Neural progenitor cell (in vitro differentiated cells): Measurements from ENCODE around the gene PLIN3. TPM values are rescaled to one million over a fixed set of nuclear protein-coding genes. Genes with fewer than 3 reads are reported as not detected.
"Not testable (repeated sequence)": the region's sequence is repeated elsewhere in the genome, so short reads cannot be mapped to it uniquely, and the experiment has no call there.

Experiments
- DNase-seq: peaks from one replicate; pipeline ENCODE4 v3.0.0-alpha.2; 2016; ENCODE audit warnings: low spot score
- H2AFZ ChIP-seq: fragments of 200-600 bp; sonication (generic); replicated peaks from 2 replicates; pipeline ENCODE4 v1.6.1; 2016; ENCODE audit warnings: antibody characterized with exemption
- H3F3A ChIP-seq: fragments of 200-600 bp; sonication (generic); 2 replicates; pipeline ENCODE4 v1.6.1; 2016; ENCODE audit warnings: antibody characterized with exemption, low read depth
- H3K27ac ChIP-seq: fragments of 200-600 bp; sonication (generic); 2 replicates; pipeline ENCODE4 v1.5.1; 2016; ENCODE audit warnings: mild to moderate bottlenecking
- H3K27me3 ChIP-seq: fragments of 200-600 bp; sonication (generic); 2 replicates; pipeline ENCODE4 v1.6.1; 2016; ENCODE audit warnings: mild to moderate bottlenecking, moderate library complexity
- H3K36me3 ChIP-seq: fragments of 200-600 bp; sonication (generic); 2 replicates; pipeline ENCODE4 v1.5.1; 2016
- H3K4me1 ChIP-seq: fragments of 200-600 bp; sonication (generic); 2 replicates; pipeline ENCODE4 v1.6.1; 2016; ENCODE audit warnings: mixed run types
- H3K4me2 ChIP-seq: fragments of 200-600 bp; sonication (generic); 2 replicates; pipeline ENCODE4 v1.6.1; 2016
- H3K4me3 ChIP-seq: fragments of 200-600 bp; sonication (generic); 2 replicates; pipeline ENCODE4 v1.5.1; 2016
- H3K79me2 ChIP-seq: fragments of 200-600 bp; sonication (generic); 2 replicates; pipeline ENCODE4 v1.6.1; 2016; ENCODE audit warnings: low read depth
- H3K9ac ChIP-seq: fragments of 200-600 bp; sonication (generic); 2 replicates; pipeline ENCODE4 v1.6.1; 2016
- H3K9me3 ChIP-seq: fragments of 200-600 bp; sonication (generic); 2 replicates; pipeline ENCODE4 v1.5.1; 2016; ENCODE audit warnings: low read depth
- H4K20me1 ChIP-seq: fragments of 200-600 bp; sonication (generic); 2 replicates; pipeline ENCODE4 v1.6.1; 2016; ENCODE audit warnings: low read depth
- H3K27ac Mint-ChIP-seq: 3 replicates; pipeline ENCODE4 v1.8.0; 2021; ENCODE audit warnings: mixed read lengths
- H3K27me3 Mint-ChIP-seq: 2 replicates; pipeline ENCODE4 v1.8.0; 2022; ENCODE audit warnings: low read depth, mild to moderate bottlenecking, inconsistent platforms, moderate library complexity, mixed read lengths; ENCODE audit not compliant: insufficient read depth
- H3K36me3 Mint-ChIP-seq: 3 replicates; pipeline ENCODE4 v1.8.0; 2021; ENCODE audit warnings: mixed read lengths
- H3K4me1 Mint-ChIP-seq: 3 replicates; pipeline ENCODE4 v1.8.0; 2021; ENCODE audit warnings: mixed read lengths
- H3K4me3 Mint-ChIP-seq: 3 replicates; pipeline ENCODE4 v1.8.0; 2021; ENCODE audit warnings: mild to moderate bottlenecking, moderate library complexity, mixed read lengths
- H3K9me3 Mint-ChIP-seq: 3 replicates; pipeline ENCODE4 v1.8.0; 2020; ENCODE audit warnings: mixed read lengths
- CTCF ChIP-seq: fragments of 200-600 bp; sonication (generic); IDR thresholded peaks from 2 replicates; pipeline ENCODE4 v1.5.1; 2017; ENCODE audit warnings: antibody characterized with exemption, mild to moderate bottlenecking
- EZH2 ChIP-seq: fragments of 200-600 bp; sonication (generic); IDR thresholded peaks from 2 replicates; pipeline ENCODE4 v1.6.1; 2017; ENCODE audit warnings: antibody characterized with exemption, mild to moderate bottlenecking, moderate library complexity
- EZH2phosphoT487 ChIP-seq: fragments of 200-600 bp; sonication (generic); IDR thresholded peaks from 2 replicates; pipeline ENCODE4 v1.6.1; 2017; ENCODE audit warnings: antibody characterized with exemption
- total RNA-seq: library from RNA; depleted of rRNA; stranded (reverse); fragments of >200 nt; gene quantifications from 2 replicates; pipeline ENCODE4 v1.2.3, GENCODE V29; 2015; ENCODE audit warnings: low replicate concordance

PLIN3 gene
- total RNA-seq, 1 donor from 2014 or later, result 49.7 TPM

GRCh38 chr19:4829001-4829712, 38.3 kb downstream of the PLIN3 start:
- Histone ChIP-seq H3K4me3 (no peak overlapping the region), H3F3A (no peaks in the 10 kb centered on the region), H3K4me1 (no peaks in the 10 kb centered on the region), H3K9ac (no peak overlapping the region), H3K9me3 (no peaks in the 10 kb centered on the region), H2AFZ (no peak overlapping the region), H3K27ac (no peak overlapping the region), H4K20me1 (no peaks in the 10 kb centered on the region), H3K4me2 (no peak overlapping the region), H3K36me3 (no peaks in the 10 kb centered on the region), H3K27me3 (peaks cover 28% of the 10 kb centered on the region), H3K79me2 (no peaks in the 10 kb centered on the region)
- TF ChIP-seq EZH2phosphoT487 (no peak), CTCF (no peak)
- Mint-ChIP-seq H3K4me3 (peak overlapping the region; percentile 30), H3K36me3 (no peaks in the 10 kb centered on the region), H3K9me3 (peaks cover 5% of the 10 kb centered on the region), H3K27me3 (peaks cover 22% of the 10 kb centered on the region), H3K27ac (no peak overlapping the region), H3K4me1 (no peaks in the 10 kb centered on the region)
- no peak for DNase-seq

GRCh38 chr19:4823577-4823976, 43.9 kb downstream of the PLIN3 start:
- no peak overlapping the region for H3K27ac Mint-ChIP-seq
- no peaks in the 10 kb centered on the region for H3K27me3 ChIP-seq
- H3K27me3 Mint-ChIP-seq, result peaks cover 3% of the 10 kb centered on the region

GRCh38 chr19:4822354-4822753, 45.1 kb downstream of the PLIN3 start:
- H2AFZ ChIP-seq, H3F3A ChIP-seq, H4K20me1 ChIP-seq, H3K9ac ChIP-seq, H3K27me3 ChIP-seq, H3K79me2 ChIP-seq, H3K27ac ChIP-seq, H3K9me3 ChIP-seq, H3K27me3 Mint-ChIP-seq, H3K4me3 Mint-ChIP-seq, H3K4me3 ChIP-seq, H3K36me3 ChIP-seq, H3K36me3 Mint-ChIP-seq, H3K4me1 Mint-ChIP-seq, H3K9me3 Mint-ChIP-seq, H3K27ac Mint-ChIP-seq, H3K4me2 ChIP-seq, H3K4me1 ChIP-seq, DNase-seq: not testable (repeated sequence)

More at GRCh38 chr19:4823577-4823976, 43.9 kb downstream of the PLIN3 start:
- Mint-ChIP-seq H3K4me3 (no peak overlapping the region), H3K9me3 (no peaks in the 10 kb centered on the region), H3K4me1 (no peaks in the 10 kb centered on the region), H3K36me3 (no peaks in the 10 kb centered on the region)
- H3K4me1 ChIP-seq, result no peaks in the 10 kb centered on the region
- H3K9me3 ChIP-seq, result no peaks in the 10 kb centered on the region
- no peak overlapping the region for H3K4me3 ChIP-seq
- H3K79me2 ChIP-seq, result no peaks in the 10 kb centered on the region
- TF ChIP-seq CTCF (no peak), EZH2 (no peak), EZH2phosphoT487 (no peak)
- no peaks in the 10 kb centered on the region for H4K20me1 ChIP-seq
- H3K9ac ChIP-seq, result no peak overlapping the region
- DNase-seq, result no peak
- no peaks in the 10 kb centered on the region for H3K36me3 ChIP-seq
- H2AFZ ChIP-seq, result no peak overlapping the region
- no peak overlapping the region for H3K4me2 ChIP-seq
- no peaks in the 10 kb centered on the region for H3F3A ChIP-seq
- H3K27ac ChIP-seq, result no peak overlapping the region

GRCh38 chr19:4821265-4821664, 46.2 kb downstream of the PLIN3 start:
- H3K4me1 ChIP-seq, result no peaks in the 10 kb centered on the region
- no peak for TF ChIP-seq EZH2phosphoT487
- TF ChIP-seq CTCF, result no peak
- no peak for TF ChIP-seq EZH2
- H3K27ac ChIP-seq, result no peak overlapping the region
- H4K20me1 ChIP-seq, result no peaks in the 10 kb centered on the region
- no peak overlapping the region for H3K9ac ChIP-seq
- no peaks in the 10 kb centered on the region for H3K79me2 ChIP-seq
- H3K4me2 ChIP-seq, result no peak overlapping the region
- H3K36me3 ChIP-seq, result no peaks in the 10 kb centered on the region
- H3K27me3 ChIP-seq, result no peaks in the 10 kb centered on the region
- H3K4me3 ChIP-seq, result no peak overlapping the region
- Mint-ChIP-seq H3K27ac (no peak overlapping the region), H3K27me3 (peaks cover 5% of the 10 kb centered on the region), H3K4me1 (no peaks in the 10 kb centered on the region), H3K9me3 (peaks cover 2% of the 10 kb centered on the region), H3K4me3 (peak overlapping the region; percentile 57), H3K36me3 (no peaks in the 10 kb centered on the region)
- H2AFZ ChIP-seq, result no peak overlapping the region
- no peaks in the 10 kb centered on the region for H3F3A ChIP-seq
- DNase-seq, result no peak
- H3K9me3 ChIP-seq, result no peaks in the 10 kb centered on the region
